Thyroid gland (tissue), 4 donors: ENCODE data around the gene BAK1. TPM values are rescaled to one million over a fixed set of nuclear protein-coding genes. Genes with fewer than 3 reads are reported as not detected.
"Not testable (repeated sequence)": the region's sequence is repeated elsewhere in the genome, so short reads cannot be mapped to it uniquely, and the experiment has no call there.

Experiments used
- DNase-seq, 2 donors: peaks; one replicate each; pipeline ENCODE4 v3.0.0-alpha.2; 2019
- H3K27ac ChIP-seq, 3 donors: fragments of 200-600 bp; sonication (generic); 1 replicate in 2 of 3; 2 replicates in 1 of 3; pipeline ENCODE4 v1.5.1; 2016 to 2019; ENCODE audit warnings: mild to moderate bottlenecking in 1 of 3, moderate library complexity in 1 of 3
- H3K27me3 ChIP-seq: fragments of 200-600 bp; sonication (generic); one replicate; pipeline ENCODE4 v1.5.1; 2019
- H3K36me3 ChIP-seq, 2 donors: fragments of 200-600 bp; sonication (generic); one replicate each; pipeline ENCODE4 v1.5.1; 2016 to 2019
- H3K4me1 ChIP-seq, 2 donors: fragments of 200-600 bp; sonication (generic); one replicate each; pipeline ENCODE4 v1.5.1; 2017 to 2019
- H3K4me3 ChIP-seq, 3 donors: fragments of 200-600 bp; sonication (generic); replicated peaks in 1 of 3; 1 replicate in 2 of 3; 2 replicates in 1 of 3; pipeline ENCODE4 v1.5.1; 2016; ENCODE audit warnings: mild to moderate bottlenecking in 1 of 3
- H3K9me3 ChIP-seq: fragments of 200-600 bp; sonication (generic); one replicate; pipeline ENCODE4 v1.5.1; 2017
- CTCF ChIP-seq, 6 experiments: fragments of 200-600 bp in 3 of 6; fragments of 450-650 bp in 3 of 6; sonication (generic) in 3 of 6; IDR thresholded peaks; one replicate each; pipeline ENCODE4 v1.5.1; 2016 to 2019; ENCODE audit warnings: antibody characterized with exemption in 6 of 6, mild to moderate bottlenecking in 2 of 6, inconsistent platforms in 1 of 6, moderate library complexity in 1 of 6
- POLR2A ChIP-seq, 2 donors: fragments of 450-650 bp; IDR thresholded peaks; one replicate each; pipeline ENCODE4 v1.6.1; 2017; ENCODE audit warnings: antibody characterized with exemption in 2 of 2, mild to moderate bottlenecking in 2 of 2, moderate library complexity in 1 of 2
- WGBS, 2 donors: methylation state at CpG; one replicate each; pipeline ENCODE4 v1.1.5; 2017; 5-methylcytosine and 5-hydroxymethylcytosine counted together
- intact Hi-C: fragments of 100-400 bp; cut with DNase I; formaldehyde crosslinking; loops from one replicate; pipeline ENCODE4 v1.15.1; 2023
- small RNA-seq: library from RNA; depleted of rRNA; stranded (forward); fragments of <200 nt; gene quantifications from one replicate; pipeline ENCODE3, GENCODE V24; 2016
- total RNA-seq, 4 donors: library from RNA; depleted of rRNA; stranded (reverse); fragments of >200 nt; gene quantifications; one replicate each; pipeline ENCODE4 v1.2.3, GENCODE V29; 2016

The BAK1 gene
- total RNA-seq, 4 donors from 2014 or later, result 2.3 to 8.5 (median 4.6) TPM

DNA sequence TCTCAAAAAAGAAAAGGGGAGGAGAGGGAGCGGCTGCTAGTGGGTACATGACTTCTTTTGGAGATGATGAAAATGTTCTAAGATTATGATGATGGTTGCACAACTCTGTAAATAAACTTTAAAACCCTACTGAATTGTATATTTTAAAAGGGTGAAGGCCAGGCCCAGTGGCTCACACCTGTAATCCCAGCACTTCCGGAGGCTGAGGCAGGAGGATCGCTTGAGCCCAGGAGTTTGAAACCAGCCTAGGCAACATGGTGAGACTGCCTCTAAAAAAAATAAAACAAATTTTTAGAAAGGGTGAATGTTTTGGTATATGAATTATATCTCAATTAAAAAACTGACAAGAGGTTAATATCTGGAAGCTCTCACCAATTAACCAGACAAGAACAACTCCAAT, 45.4 kb downstream of the BAK1 start:
- no peak for DNase-seq
- Histone ChIP-seq H3K27ac (no peak overlapping the region), H3K27me3 (no peaks in the 10 kb centered on the region), H3K36me3 (no peaks in the 10 kb centered on the region), H3K4me1 (no peaks in the 10 kb centered on the region), H3K9me3 (no peaks in the 10 kb centered on the region), H3K4me3 (no peak overlapping the region)
- WGBS, 2 donors, result 96 to 98% methylated on average over 3 of the region's 3 CpGs
- no peak for TF ChIP-seq POLR2A (IDR thresholded peaks at IDR 0.05)
- no peak for TF ChIP-seq CTCF (IDR thresholded peaks at IDR 0.05)
- intact Hi-C loops, result no loop called here

- H3K4me1 ChIP-seq, H3K27me3 ChIP-seq, H3K4me3 ChIP-seq, H3K9me3 ChIP-seq, H3K36me3 ChIP-seq, intact Hi-C loops, DNase-seq, H3K27ac ChIP-seq: not testable (repeated sequence)
- WGBS, 2 donors, result 81 to 83% methylated on average over 21 to 22 of the region's 22 CpGs
Measured at GRCh38 chr6:33533163-33533869, 46.8 kb downstream of the BAK1 start.

DNA sequence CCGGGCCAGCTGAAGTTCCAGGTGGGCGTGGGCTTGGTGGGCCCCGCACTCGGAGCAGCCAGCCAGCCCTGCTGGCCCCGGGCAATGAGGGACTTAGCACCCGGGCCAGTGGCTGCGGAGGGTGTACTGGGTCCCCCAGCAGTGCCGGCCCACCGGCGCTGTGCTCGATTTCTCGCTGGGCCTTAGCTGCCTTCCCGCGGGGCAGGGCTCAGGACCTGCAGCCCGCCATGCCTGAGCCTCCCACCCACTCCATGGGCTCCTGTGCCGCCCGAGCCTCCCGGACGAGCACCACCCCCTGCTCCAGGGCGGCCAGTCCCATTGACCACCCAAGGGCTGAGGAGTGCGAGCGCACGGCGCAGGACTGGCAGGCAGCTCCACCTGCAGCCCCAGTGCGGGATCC, 47.6 kb downstream of the BAK1 start:
- H3K27ac ChIP-seq, H3K4me3 ChIP-seq, H3K4me1 ChIP-seq, intact Hi-C loops, H3K27me3 ChIP-seq, DNase-seq, H3K36me3 ChIP-seq, H3K9me3 ChIP-seq: not testable (repeated sequence)
- WGBS, 2 donors, result 94 to 99% methylated on average over 8 of the region's 25 CpGs

GRCh38 chr6:33530617-33531016, 49.5 kb downstream of the BAK1 start:
- H3K27me3 ChIP-seq, H3K36me3 ChIP-seq, intact Hi-C loops, DNase-seq, H3K4me3 ChIP-seq, H3K4me1 ChIP-seq, H3K27ac ChIP-seq, H3K9me3 ChIP-seq: not testable (repeated sequence)

Small RNA genes lying within 50 kb of the gene (small RNA-seq; reads per million reads assigned to genes)
- gene RF00017, result not detected

Other genes with a start within 250 kb of the BAK1 start
- 1 to 10 TPM in 2 of 4 donors, under 1 TPM in 2; 0.13 to 4.3 (median 0.91) TPM for gene KIFC1, start 188.5 kb downstream of the BAK1 start, total RNA-seq
- gene PHF1, start 169.3 kb downstream of the BAK1 start, total RNA-seq, result 100 to 1,000 TPM in 1 of 4 donors, 10 to 100 TPM in 3; 75.3 to 109 (median 88.5) TPM
- 100 to 1,000 TPM; 165 to 296 (median 257) TPM for gene CUTA, start 162.2 kb downstream of the BAK1 start, total RNA-seq
- gene SYNGAP1, start 160.2 kb downstream of the BAK1 start, total RNA-seq, result 10 to 100 TPM in 3 of 4 donors, 1 to 10 TPM in 1; 10.0 to 15.3 (median 12.2) TPM
- gene ZBTB9, start 125.7 kb downstream of the BAK1 start, total RNA-seq, result 1 to 10 TPM; 4.1 to 5.9 (median 4.6) TPM
- gene ITPR3, start 41.0 kb upstream of the BAK1 start, total RNA-seq, result 100 to 1,000 TPM in 2 of 4 donors, 10 to 100 TPM in 2; 77.8 to 145 (median 105) TPM
- gene UQCC2, start 131.4 kb upstream of the BAK1 start, total RNA-seq, result 10 to 100 TPM; 21.1 to 74.7 (median 32.7) TPM
- 10 to 100 TPM in 3 of 4 donors, 1 to 10 TPM in 1; 7.9 to 20.5 (median 17.1) TPM for gene IP6K3, start 166.6 kb upstream of the BAK1 start, total RNA-seq
- 10 to 100 TPM; 50.0 to 76.6 (median 64.6) TPM for gene LEMD2, start 208.9 kb upstream of the BAK1 start, total RNA-seq
- gene MLN, start 223.7 kb upstream of the BAK1 start, total RNA-seq, result not detected